HG03066 (cell line): ENCODE measurements around the gene EIF2S3.
"Not testable (repeated sequence)": the region's sequence is repeated elsewhere in the genome, so short reads cannot be mapped to it uniquely, and the experiment has no call there.

Experiments
- ATAC-seq: cut with Tn5 transposase; IDR thresholded peaks from one replicate; pipeline ENCODE4 v1.9.1; 2021; ENCODE audit warnings: low read depth; ENCODE audit not compliant: unreplicated experiment

The EIF2S3 gene

GRCh38 chrX:24046060-24046459 lies 8.7 kb upstream of the EIF2S3 start:
- not testable (repeated sequence) for ATAC-seq

DNA sequence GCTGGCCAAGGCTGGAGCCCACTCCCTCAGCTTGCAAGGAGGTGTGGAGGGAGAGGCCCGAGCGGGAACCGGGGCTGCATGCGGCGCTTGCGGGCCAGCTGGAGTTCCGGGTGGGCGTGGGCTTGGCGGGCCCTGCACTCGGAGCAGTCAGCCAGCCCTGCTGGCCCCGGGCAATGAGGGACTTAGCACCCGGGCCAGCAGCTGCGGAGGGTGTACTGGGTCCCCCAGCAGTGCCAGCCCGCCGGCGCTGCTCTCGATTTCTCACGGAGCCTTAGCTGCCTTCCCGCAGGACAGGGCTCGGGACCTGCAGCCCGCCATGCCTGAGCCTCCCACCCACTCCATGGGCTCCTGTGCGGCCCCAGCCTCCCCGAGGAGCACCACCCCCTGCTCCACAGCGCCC lies 5.1 kb upstream of the EIF2S3 start:
- not testable (repeated sequence) for ATAC-seq

DNA sequence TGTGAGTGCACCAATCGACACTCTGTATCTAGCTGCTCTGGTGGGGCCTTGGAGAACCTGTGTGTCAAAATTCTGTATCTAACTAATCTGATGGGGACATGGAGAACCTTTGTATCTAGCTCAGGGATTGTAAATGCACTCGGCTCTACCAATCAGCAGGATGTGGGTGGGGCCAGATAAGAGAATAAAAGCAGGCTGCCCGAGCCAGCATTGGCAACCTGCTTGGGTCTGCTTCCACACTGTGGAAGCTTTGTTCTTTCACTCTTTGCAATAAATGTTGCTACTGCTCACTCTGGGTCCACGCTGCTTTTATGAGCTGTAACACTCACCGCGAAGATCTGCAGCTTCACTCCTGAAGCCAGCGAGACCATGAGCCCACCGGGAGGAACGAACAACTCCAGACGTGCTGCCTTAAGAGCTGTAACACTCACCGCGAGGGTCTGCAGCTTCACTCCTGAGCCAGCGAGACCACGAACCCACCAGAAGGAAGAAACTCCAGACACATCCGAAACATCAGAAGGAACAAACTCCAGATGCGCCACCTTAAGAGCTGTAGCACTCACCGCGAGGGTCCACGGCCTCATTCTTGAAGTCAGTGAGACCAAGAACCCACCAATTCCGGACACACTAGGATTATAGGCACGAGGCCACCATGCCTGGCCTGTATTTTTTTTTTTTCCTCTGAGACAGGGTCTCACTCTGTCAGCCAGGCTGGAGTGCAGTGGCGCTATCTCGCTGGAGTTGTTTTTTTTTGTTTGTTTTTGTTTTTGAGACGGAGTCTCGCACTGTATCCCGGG lies 4.0 kb upstream of the EIF2S3 start:
- not testable (repeated sequence) for ATAC-seq

DNA sequence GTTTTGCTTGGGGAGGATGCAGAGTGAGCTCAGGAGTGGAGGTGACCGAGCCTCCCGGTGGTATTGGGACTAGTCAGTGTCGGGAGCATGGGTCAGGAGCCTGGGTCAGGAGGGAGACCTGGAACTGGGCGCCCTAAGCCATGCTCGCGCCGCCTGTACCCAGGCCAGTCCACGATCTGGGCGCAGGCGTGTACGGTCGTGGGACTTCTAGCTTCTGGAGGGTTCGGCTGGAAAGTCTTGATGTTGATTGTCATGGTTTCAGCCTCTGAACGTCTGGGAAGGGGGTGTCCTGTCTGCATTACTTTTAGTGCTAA lies 244 bp downstream of the EIF2S3 start:
- no peak for ATAC-seq

DNA sequence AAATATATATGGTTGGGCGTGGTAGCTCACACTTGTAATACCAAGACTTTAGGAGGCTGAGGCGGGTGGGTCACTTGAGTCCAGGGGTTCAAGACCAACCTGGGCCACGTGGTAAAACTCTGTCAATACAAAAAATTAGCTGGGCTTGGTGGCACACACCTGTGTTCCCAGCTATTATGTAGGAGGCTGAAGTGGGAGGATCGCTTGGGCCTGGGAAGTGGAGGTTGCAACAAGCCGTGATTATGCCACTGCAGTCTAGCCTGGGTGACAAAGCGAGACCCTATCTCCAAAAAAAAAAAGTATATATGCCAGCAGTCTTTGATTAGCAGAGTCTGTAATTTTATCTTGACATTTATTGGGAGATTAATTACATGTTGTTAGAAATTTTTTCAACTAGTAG lies 8.7 kb downstream of the EIF2S3 start:
- ATAC-seq, result no peak

GRCh38 chrX:24069877-24070276 lies 15.1 kb downstream of the EIF2S3 start:
- no peak for ATAC-seq

DNA sequence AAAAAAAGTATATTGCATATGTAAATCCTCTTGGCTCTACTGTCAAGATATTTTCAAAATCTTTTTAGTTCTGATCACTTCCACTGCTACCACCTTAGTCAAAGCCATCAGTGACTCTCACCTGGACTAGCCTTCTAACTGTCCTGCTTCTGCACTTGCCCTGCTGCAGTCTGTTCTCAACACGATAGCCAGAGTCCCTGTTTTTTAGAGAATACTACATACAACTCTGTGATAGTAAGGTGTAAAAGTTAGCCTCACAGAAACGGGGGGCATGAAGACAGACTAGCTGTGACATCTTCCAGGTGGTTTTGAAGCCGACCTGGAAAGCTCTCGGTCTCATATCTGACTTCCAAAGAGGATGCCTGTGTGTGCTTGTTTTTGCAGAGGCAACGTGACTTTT lies 24.7 kb downstream of the EIF2S3 start:
- ATAC-seq, result no peak

GRCh38 chrX:24080245-24080644 lies 25.5 kb downstream of the EIF2S3 start:
- ATAC-seq, result not testable (repeated sequence)

DNA sequence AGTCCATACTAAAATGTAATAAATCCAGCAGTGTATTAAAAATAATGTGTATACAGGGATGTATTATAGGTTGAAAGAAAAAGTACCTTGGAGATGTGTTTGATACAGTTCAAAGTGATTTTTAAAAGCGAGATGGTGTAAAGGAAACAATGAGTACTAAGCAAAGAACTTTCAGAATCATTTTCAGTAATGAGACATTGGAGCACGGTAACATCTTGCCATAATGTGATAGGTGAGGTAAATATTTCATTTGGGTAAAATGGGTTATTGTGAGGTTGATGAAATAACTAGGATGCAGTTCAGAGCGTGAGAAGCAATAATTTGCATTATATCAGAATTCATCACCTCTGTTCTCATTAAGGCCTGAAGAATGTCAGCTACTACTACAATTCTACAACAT lies 25.9 kb downstream of the EIF2S3 start:
- ATAC-seq, result no peak

DNA sequence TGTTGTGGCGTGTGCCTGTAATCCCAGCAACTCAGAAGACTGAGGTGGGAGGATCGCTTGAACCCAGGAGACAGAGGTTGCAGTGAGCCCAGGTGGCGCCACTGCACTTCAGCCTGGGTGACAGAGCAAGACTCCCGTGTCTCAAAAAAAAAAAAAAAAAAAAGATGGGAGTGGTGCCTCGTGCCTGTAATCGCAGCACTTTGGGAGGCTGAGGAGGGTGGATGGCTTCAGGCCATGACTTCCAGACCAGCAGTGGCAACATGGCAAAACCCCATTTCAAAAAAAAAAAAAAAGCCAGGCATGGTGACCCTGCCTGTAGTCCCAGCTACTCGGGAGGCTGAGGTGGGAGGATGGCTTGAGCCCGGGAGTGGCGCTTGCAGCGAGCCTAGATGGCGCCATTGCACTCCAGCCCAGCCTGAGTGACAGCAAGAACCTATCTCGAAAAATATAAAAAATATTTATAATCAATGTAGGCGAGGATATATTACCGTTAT lies 27.0 kb downstream of the EIF2S3 start:
- no peak for ATAC-seq

DNA sequence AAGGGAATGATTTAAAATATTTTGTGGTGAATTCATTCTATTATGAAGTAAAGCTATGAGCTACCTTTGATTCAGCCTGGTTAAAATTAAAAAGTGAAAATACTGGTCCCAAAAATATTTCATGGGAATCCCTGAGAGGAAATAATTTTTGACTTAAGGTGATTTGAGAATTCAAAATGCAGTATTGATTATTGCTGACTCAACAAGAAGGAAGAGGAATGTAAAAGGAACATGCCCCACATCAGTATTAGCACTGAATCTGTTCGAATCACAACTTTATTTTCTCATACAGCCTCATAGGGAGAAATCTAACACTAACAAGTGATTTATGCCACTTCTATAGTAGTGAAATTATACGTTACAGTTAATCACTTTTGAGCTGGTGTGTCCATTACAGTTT lies 27.7 kb downstream of the EIF2S3 start:
- ATAC-seq, result no peak

GRCh38 chrX:24085101-24085500 lies 30.3 kb downstream of the EIF2S3 start:
- no peak for ATAC-seq

DNA sequence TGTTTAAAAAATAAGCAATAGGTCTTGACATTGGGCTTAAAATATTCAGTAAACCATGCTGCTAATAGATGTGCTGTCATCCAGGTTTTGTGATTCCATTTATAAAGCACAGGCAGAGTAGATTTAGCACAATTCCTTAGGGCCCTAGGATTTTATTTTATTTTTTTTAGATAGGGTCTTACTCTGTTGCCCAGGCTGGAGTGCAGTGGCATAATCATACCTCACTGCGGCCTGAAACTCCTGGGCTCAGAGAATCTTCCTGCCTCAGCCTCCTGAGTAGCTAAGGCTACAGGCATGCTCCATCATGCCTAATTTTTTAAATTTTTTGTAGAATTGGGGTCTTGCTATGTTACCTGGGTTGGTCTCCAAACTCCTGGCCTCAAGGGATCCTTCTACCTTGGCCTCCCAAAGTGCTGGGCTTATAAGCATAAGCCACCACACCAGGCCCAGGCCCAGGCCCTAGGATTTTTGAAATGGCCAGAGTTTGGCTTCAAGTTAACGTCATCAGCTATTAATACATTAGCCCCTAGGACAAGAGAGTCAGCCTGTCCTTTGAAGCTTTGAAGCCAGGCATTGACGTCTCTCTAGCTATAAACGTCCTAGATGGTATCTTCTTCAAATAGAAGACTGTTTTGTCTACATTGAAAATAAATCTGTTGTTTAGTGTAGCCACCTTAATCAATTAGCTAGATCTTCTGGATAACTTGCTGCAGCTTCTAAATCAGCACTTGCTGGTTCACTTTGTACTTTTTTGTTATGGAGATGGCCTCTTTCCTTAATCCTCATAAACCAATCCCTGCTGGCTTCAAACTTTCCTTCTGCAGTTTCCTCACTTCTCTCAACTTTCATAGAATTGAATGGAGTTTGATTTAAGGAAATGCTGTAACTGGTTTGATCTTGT lies 35.8 kb downstream of the EIF2S3 start:
- no peak for ATAC-seq

- no peak for ATAC-seq
These were observed 39.0 kb downstream of the EIF2S3 start for GRCh38 chrX:24093746-24094145.

DNA sequence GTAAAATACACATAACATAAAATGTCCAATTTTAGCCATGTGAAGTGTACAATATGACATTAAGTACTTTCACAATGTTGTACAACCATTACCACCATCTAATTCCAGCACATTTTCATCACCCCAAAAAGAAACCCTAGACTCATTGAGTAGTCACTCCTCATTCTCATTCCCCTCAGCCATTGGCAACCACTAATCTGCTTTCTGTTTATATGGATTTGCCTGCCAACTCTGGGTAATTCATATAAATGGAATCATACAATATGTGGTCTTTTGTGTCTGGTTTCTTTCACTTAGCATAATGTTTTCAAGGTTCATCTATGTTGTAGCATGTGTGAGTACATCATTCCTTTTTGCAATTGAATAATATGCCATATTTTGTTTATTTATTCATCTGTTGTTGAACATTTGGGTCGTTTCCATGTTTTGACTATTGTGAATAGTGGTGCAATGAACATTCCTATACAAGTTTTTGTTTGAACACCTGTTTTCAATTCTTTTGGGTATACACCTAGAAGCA lies 43.0 kb downstream of the EIF2S3 start:
- no peak for ATAC-seq

DNA sequence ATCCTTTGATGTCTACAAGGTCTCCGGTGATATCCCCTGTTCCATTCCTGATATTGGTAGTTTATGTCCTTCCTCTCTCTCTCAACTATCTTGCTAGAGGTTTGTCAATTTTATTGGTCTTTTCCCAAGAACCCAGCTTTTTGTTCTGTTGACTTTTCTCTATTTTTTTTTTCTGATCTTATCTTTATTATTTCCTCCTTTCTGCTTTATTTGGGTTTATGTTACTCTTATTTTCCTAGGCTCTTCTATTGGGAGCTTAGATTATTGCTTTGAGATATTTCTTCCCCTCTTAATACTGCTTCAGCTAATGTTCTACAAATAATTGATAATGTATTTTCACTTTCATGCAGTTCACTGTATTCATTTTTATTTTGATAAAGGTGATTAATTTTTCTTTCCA lies 44.2 kb downstream of the EIF2S3 start:
- no peak for ATAC-seq

- no peak for ATAC-seq
These were observed 44.6 kb downstream of the EIF2S3 start for GRCh38 chrX:24099394-24099793.

- ATAC-seq, result no peak
These were observed 46.0 kb downstream of the EIF2S3 start for GRCh38 chrX:24100713-24101112.

- ATAC-seq, result no peak
These were observed 55.3 kb downstream of the EIF2S3 start for GRCh38 chrX:24110069-24110468.

GRCh38 chrX:24113181-24113580 lies 58.4 kb downstream of the EIF2S3 start:
- ATAC-seq, result no peak

DNA sequence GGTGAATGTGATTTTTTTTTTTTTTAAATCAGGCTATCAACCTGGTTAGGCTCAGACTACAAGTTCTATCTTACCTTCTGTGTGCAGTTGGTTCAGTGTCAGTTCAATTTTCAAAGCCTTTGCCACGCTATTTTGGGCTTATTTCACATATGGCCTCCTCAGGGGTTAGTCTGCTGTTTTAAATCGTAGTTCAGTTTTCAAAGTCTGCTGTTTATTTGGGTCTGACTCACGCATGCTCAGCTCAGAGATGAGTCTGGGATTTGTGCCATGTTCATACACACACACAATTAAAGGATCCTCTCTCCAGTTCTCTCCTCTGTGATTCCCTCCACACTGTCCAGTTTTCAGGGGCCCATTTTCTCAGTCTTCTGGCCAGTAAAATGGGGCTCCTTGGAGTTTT lies 62.5 kb downstream of the EIF2S3 start:
- no peak for ATAC-seq
